Urinary bladder (tissue), 4 donors: ENCODE data around the gene RFX7. TPM values are rescaled to one million over a fixed set of nuclear protein-coding genes. Genes with fewer than 3 reads are reported as not detected.

ENCODE experiments used
- DNase-seq: peaks from one replicate; pipeline ENCODE4 v3.0.0-alpha.2; 2015; ENCODE audit errors: extremely low spot score
- H3K27ac ChIP-seq: one replicate; pipeline ENCODE4 v1.5.1; 2013; ENCODE audit warnings: low read depth, mild to moderate bottlenecking, moderate library complexity
- H3K36me3 ChIP-seq: one replicate; pipeline ENCODE4 v1.6.1; 2013; ENCODE audit warnings: mild to moderate bottlenecking, moderate library complexity; ENCODE audit not compliant: insufficient read depth
- H3K4me1 ChIP-seq: one replicate; pipeline ENCODE4 v1.6.1; 2013; ENCODE audit warnings: mild to moderate bottlenecking, moderate library complexity; ENCODE audit not compliant: insufficient read depth
- H3K4me3 ChIP-seq: one replicate; pipeline ENCODE4 v1.5.1; 2013; ENCODE audit warnings: low read depth, low read length
- WGBS: extraction: QIAGEN DNeasy Blood & Tissue Kit; methylation state at CpG from one replicate; pipeline ENCODE4 v1.1.7; 2013; 5-methylcytosine and 5-hydroxymethylcytosine counted together
- polyA plus RNA-seq: library from polyadenylated mRNA; stranded (reverse); fragments of 200-250 nt; gene quantifications from one replicate; pipeline ENCODE4 v1.2.3, GENCODE V29; 2013
- total RNA-seq: library from RNA; depleted of rRNA; stranded (reverse); fragments of >200 nt; gene quantifications from one replicate; pipeline ENCODE4 v1.2.3, GENCODE V29; 2014
- donor health status: healthy with polysubstance abuse.
- donor health status: healthy.

The RFX7 gene
- total and polyA plus RNA-seq, 2 donors: 4.5 to 16.0 TPM

DNA sequence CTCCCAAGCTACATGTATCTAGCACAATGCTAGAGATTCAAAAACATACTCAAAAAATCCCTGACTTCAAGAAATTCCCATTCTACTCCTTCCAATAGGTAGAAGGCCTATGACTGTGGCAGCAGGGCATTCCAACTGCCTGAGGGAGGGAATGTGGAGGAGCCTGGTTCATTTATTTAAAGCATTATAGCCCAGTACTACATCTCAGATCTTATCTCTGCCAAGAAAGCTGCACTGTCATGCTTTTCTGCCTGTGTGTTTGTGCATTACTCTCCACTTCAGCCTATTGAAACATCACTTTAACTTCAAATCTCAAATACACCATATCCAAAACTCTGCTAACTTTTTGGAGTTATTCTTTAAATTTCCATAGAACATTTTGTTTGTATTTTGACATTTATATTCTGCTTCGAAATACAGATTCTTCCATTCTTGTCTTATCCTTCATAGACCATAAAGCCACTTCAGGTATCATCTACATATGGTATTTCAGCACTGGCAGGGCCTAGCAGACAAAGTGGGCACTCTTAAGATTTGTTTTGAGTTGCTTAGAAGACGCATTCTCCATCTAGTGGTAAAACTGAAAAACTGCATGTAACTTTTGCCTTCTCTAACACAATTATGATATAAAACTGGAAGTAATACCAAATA, 191.2 kb downstream of the RFX7 start:
- H3K4me1 ChIP-seq: no peaks in the 10 kb centered on the region
- 8% methylated on average over 2 of the region's 2 CpGs for WGBS
- DNase-seq: no peak

DNA sequence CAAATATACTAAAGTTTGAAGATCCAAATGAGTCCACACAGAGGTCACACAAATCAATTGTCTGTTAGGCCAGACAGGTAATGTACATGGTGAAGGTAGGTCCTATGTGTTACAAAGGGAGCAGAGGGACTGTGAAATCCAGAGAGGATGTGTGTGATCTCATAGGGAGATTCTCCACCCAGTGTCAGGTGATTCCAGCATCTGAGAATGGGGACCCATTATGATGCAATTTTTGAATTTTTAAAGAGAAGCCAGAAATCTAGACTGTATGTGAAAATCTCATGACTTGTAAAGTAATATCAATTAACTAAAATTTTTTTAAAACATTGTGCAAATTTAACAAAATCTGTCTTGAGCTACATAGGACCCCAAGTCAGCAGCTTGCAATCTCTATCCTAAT, 192.0 kb downstream of the RFX7 start:
- Histone ChIP-seq H3K4me1 (no peaks in the 10 kb centered on the region), H3K4me3 (no peak overlapping the region), H3K36me3 (no peaks in the 10 kb centered on the region), H3K27ac (no peak overlapping the region)
- DNase-seq: no peak

More for the DNA sequence above, 191.2 kb downstream of the RFX7 start:
- no peaks in the 10 kb centered on the region for H3K36me3 ChIP-seq
- no peak overlapping the region for H3K27ac ChIP-seq
- H3K4me3 ChIP-seq: no peak overlapping the region

DNA sequence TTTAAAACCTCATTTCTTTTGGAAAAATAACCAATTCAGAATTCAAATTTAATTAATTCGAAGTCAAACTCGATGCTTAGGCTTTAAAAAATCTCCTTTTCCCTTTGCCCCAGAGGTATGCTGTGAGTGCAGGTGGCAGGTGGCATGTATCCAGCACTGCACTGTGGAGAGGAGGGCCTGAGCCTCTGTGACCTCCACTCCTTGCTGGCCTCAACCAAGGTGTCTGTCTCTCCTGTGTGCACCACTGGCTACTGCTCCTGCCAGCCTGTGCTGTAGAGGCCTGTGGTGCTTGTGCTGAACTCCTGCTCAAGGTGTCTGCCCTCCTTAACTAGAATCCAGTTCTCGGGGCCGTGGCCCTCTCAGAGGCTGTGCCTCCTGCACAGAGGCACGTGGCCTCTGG, 194.1 kb downstream of the RFX7 start:
- H3K36me3 ChIP-seq: no peaks in the 10 kb centered on the region
- no peak overlapping the region for H3K27ac ChIP-seq
- DNase-seq: no peak
- 94% methylated on average over 5 of the region's 5 CpGs for WGBS
- no peaks in the 10 kb centered on the region for H3K4me1 ChIP-seq
- H3K4me3 ChIP-seq: no peak overlapping the region

DNA sequence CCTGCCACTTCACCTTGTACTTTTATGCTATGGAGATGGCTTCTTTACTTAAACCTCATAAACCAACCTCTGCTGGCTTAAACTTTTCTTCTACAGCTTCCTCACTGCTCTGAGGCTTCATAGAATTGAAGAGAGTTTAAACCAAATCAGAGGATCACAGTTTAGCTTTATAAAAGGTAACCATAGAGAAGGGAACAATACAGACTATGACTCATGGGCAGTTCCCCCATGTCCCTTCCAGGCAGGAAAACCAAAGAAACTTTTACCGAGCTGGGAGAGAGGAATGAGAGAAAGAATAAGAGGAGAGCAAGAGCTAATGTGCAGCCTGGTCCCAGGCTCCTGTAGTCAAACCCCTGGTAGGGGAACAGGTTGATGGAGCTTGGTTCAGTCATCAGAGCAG, 196.3 kb downstream of the RFX7 start:
- Histone ChIP-seq H3K27ac (no peak overlapping the region), H3K4me3 (no peak overlapping the region), H3K36me3 (no peaks in the 10 kb centered on the region), H3K4me1 (no peaks in the 10 kb centered on the region)
- DNase-seq: no peak
- 72% methylated on average over 1 of the region's 1 CpG for WGBS

DNA sequence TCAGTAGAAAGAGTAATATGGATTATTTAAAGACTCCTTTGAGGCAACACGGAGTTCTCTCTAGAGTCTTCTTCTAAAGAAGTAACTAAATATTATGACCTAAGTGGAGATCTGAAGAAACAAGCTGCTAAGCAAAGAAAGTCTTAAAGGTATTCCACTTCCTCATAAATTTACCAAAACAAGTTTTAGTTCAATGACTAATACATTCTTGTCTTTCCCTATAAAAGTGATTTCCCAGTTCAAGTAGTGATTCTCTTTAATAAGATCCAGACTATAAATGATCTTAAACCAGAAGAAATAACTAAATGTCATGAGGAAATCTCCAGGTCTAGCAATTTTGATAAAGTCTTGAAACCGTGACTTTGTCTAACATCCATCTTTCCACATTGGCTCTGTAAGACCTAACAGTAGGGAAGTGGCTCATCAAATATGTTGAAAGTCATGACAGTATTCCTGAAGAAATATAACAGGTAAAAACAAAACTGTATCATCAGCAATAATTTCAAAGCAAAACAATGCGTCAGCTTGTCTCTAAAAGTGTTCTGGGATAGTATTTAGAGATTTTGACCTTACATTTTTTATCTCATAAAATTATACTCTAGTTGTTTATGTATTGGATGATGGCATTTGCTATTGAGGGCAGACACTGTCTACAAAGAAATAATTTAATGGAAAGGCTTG, 198.5 kb downstream of the RFX7 start:
- H3K27ac ChIP-seq: no peak overlapping the region
- H3K36me3 ChIP-seq: no peaks in the 10 kb centered on the region
- 77% methylated on average over 3 of the region's 3 CpGs for WGBS
- H3K4me3 ChIP-seq: no peak overlapping the region
- no peaks in the 10 kb centered on the region for H3K4me1 ChIP-seq
- DNase-seq: no peak

DNA sequence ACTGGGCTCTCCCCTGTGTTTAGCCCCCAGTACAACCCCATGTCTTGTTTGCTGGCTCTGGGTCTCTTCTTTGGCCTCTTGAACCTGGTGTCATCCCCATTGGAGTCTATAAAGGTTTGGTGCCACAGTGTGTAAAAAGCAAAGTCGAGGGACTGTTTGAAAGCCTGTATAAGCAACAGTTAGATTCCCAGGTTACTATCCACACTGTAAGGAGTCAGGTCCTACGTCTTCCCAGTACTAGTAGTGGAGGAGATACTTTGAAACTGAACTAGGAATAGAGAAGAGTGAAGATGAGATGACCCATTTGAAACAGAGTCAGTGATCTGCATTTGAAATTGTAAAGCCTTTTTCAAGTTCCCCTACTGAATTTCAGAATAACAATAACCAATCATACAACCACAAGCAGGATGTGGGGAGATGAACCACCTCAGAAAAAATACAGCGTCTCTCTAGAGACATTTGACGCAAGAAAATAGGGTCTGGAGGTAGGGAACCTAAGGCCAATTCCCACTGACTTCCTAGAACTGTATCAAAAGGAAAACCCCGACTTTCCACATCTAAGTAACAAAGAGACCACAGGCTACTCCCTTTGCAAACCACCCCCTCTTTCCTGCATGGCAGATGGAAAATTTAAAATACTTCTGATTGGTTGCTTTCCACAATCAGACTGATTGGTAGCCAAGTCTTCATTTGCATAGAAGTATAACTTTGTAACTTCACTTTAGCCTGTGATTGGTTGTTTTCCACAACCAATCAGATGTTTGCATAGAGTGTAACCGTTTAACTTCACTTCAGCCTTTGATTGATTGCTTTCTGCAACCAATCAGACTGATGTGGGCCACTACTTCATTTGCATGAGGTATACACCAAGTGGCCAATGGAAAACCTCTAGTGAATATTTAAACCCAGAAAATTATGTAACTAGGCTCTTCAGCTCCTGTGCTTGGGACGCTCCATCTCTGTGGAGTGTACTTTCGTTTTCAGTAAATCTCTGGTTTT, 200.4 kb downstream of the RFX7 start:
- Histone ChIP-seq H3K4me3 (no peak overlapping the region), H3K4me1 (no peaks in the 10 kb centered on the region), H3K27ac (no peak overlapping the region), H3K36me3 (no peaks in the 10 kb centered on the region)
- 80% methylated on average over 8 of the region's 8 CpGs for WGBS
- no peak for DNase-seq

DNA sequence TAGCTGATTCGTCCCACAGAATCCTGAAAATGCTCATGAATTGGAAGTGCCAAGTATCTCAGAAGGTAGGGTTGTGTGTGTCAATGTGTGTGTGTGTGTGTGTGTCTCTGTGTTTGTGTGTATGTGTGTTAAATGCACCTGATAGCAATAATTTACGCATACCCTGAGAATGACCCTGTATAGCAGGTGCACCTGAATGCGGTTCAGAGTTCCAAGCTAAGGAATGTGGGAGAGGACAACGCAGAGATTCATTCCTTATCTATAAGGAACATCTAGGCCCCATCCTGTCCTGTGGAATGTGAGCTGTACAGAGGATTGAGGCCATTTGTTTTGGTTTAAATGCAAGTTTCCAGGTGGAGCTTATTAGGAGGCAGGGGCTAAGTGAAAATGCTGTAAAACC, 201.2 kb downstream of the RFX7 start:
- 61% methylated on average over 4 of the region's 4 CpGs for WGBS
- H3K36me3 ChIP-seq: no peaks in the 10 kb centered on the region
- H3K4me3 ChIP-seq: no peak overlapping the region
- no peak for DNase-seq
- no peaks in the 10 kb centered on the region for H3K4me1 ChIP-seq
- no peak overlapping the region for H3K27ac ChIP-seq

DNA sequence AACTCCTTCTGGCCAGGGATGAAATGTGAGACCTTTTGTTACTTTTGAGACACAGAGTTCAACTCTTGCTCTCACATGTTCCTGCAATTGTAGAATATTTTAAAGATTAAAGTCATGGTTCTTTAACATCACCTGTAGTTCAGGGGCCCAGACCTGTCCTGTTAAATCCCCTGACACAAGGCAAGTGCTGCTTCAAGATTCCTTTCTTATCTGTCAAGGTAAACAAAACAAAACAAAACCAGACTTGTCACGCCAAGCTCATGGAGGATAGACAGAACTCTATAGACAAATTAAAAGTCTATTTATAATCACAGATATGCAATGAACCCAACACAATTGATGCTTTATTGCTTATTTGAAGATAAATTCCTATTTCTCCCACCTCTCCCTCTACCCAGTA, 201.6 kb downstream of the RFX7 start:
- Histone ChIP-seq H3K27ac (no peak overlapping the region), H3K4me3 (no peak overlapping the region), H3K4me1 (no peaks in the 10 kb centered on the region), H3K36me3 (no peaks in the 10 kb centered on the region)
- DNase-seq: no peak
- 54% methylated on average over 1 of the region's 1 CpG for WGBS

DNA sequence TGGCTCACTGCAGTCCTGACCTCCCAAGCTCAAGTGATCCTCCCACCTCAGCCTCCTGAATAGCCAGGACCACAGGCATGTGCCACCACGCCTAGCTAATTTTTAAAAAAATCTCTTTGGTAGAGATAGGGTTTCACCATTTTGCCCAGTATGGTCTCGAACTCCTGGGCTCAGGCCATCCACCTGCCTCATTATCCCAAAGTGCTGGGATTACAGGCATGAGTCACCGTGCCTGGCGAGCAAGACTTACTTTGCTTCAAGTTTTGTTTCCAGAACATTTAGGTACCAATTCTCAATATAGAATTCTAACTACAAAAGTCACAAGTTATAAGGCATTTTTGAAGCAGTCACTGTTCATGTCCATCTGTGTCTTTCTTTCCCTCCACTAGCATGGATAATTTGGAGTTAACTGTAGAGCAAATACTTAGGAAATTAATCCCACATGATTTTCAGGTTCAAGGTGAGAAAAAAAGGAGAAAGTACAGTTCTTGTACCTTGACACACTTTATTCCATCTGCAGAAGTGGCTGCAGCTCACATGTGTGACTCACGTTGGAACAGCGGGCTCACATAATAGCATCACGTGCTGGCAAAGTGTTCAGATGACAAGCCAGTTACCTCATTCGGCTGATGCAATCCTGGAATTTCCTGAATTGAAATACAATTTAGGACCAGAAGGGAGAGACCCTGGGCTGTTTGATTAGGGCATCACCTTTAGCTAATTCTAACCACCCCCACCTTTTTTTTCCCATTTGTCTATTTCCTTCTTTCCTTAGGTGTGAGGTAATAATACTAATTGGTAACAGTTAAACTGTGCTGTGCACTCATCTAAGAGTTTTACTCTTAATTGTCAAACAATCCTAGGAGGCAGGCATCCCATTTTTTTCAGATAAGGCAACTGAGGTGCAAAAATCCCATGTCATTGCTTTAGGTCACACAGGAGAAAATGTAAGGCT, 203.3 kb downstream of the RFX7 start:
- Histone ChIP-seq H3K4me3 (no peak overlapping the region), H3K4me1 (no peaks in the 10 kb centered on the region), H3K36me3 (no peaks in the 10 kb centered on the region), H3K27ac (peak overlapping the region; percentile 45)
- peak; percentile 62 for DNase-seq
- WGBS: 44% methylated on average over 8 of the region's 8 CpGs

DNA sequence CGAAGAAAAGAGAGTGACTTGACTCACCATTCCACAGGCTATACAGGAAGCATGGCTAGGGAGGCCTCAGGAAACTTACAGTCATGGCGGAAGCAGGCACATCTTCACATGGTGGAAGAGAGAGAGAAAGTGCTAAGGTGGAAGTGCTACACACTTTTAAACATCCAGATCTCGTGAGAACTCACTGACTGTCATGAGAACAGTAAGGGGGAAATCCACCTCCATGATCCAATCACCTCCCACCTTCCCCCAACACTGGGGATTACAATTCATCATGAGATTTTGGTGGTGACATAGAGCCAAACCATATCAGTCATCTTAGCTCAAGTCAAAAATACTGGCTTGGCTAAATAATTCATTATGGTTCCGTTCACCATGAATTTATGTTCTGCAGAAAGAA, 205.0 kb downstream of the RFX7 start:
- no peak overlapping the region for H3K27ac ChIP-seq
- DNase-seq: no peak
- no peaks in the 10 kb centered on the region for H3K36me3 ChIP-seq
- 92% methylated on average over 4 of the region's 4 CpGs for WGBS
- no peaks in the 10 kb centered on the region for H3K4me1 ChIP-seq
- no peak overlapping the region for H3K4me3 ChIP-seq

DNA sequence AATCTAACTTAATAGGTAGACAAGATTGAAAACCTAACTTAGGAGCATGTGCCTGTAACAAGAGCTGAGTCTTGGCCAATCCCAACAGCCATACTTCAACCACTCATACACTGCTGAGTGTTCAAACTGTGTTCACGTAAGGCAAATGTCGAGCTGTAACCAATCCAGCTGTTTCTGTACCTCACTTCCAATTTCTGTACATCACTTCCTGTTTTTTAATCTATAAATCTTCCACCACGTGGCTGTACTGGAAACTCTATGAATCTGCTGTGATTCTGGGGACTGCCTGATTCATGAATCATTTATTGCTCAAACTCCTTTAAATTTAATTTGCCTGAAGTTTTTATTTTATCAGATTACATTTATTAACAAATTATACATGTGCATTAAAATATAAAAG, 205.7 kb downstream of the RFX7 start:
- H3K4me1 ChIP-seq: no peaks in the 10 kb centered on the region
- no peaks in the 10 kb centered on the region for H3K36me3 ChIP-seq
- WGBS: 36% methylated on average over 3 of the region's 3 CpGs
- no peak overlapping the region for H3K27ac ChIP-seq
- H3K4me3 ChIP-seq: no peak overlapping the region
- no peak for DNase-seq
